ENCODE data around the gene BNIP3. TPM values are rescaled to one million over a fixed set of nuclear protein-coding genes. Genes with fewer than 3 reads are reported as not detected.
A peak's percentile ranks its signal among the peaks of the same experiment; 100 is the strongest.

BNIP3 gene
- total RNA-seq, 1 donor from 2014 or later = 38.9 TPM

DNA sequence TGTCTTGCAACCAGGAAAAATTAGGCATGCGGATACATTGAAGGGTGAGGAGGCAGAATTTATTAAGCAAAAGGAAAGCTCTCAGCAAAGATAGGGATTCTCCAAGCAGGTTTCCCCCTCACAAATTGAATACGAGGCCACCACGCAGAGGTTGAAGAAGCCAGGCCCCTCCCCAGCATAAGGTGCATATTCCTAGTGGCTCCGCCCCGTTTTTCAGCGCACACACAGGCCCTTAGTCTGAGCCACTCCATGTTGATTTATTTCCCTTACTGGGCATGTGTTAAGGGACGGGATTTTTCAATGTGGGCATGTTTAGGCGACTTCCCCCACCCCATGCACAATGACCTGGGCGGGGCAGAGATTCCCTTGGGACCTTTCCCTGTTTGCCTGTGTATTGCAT is 56.0 kb downstream of the BNIP3 start:
- no peak for TF ChIP-seq CTCF (IDR thresholded peaks at IDR 0.05)
- intact Hi-C loops (cut with DNase I) = no loop called here
- DNase-seq = no peak
- H3K9me3 ChIP-seq = peaks cover 10% of the 10 kb centered on the region
- no peak for ATAC-seq
- no peaks in the 10 kb centered on the region for H3K27me3 ChIP-seq (ENCODE audit: low read depth)
- H3K4me3 ChIP-seq = no peak overlapping the region
- no peaks in the 10 kb centered on the region for H3K36me3 ChIP-seq
- H3K27ac ChIP-seq = no peak overlapping the region
- H3K4me1 ChIP-seq = peaks cover 35% of the 10 kb centered on the region

DNA sequence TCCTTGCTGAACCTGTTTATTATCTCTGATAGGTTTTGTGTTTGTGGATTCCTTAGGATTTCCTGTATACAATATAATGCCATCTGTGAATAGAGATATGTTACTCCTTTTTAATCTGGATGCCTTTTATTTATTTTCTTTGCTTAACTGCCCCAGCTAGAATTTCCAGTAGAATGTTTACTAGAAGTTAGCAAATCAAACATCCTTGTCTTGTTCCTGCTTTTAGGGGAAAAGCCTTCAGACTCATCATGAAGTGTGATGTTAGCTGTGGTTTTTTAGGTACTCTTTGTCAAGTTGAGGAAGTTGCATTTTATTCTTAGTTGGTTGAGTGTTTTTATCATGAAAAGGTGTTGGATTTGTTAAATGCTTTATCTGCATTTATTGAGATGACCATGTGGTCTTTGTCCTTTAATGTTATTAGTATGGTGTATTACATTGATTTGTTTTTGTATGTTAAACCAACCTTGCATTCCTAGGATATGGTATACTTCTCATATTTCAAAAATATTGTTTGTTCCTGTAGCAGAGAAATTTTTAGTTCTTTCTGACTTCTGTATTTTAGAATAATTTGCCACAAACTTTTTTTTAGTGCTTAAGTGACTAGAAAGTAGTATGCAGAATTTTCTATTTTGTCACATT is 56.6 kb downstream of the BNIP3 start:
- intact Hi-C loops (cut with DNase I) = no loop called here
- ATAC-seq = no peak
- no peaks in the 10 kb centered on the region for H3K36me3 ChIP-seq

DNA sequence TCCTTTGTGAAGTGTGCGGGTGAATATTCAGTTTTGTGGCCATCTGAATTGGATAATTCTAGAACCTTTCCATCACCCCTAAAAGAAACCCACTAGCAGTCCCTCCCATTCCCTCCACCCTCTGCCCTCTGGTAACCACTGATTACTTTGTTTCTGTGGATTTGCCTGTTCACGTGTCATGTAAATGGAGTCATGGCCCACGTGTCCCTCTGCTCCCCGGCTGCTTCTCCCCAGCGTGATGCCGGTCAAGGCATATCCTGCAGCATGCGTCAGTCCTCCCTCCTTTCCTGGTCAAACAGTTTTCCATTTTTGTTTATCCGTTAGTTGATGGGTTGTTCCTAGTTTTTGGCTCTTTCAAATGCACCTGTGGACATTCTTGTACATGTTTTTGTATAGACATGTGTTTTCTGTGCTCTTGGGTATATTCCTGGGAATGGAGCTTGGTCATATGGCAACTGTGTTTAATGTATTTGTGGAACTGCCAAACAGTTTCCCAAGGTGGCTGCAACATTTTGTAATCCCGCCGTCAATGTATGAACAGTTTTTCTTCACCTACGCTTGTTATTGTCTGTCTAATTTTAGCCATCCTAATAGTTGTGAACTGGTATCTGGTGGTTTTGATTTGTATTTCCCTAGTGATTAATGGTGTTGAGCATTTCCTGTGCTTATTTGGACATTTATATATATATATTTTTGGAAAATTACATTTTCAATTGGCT is 58.5 kb downstream of the BNIP3 start:
- no peak for ATAC-seq
- H3K27me3 ChIP-seq (ENCODE audit: low read depth) = no peaks in the 10 kb centered on the region
- intact Hi-C loops (cut with DNase I) = no loop called here
- no peak for TF ChIP-seq CTCF (IDR thresholded peaks at IDR 0.05)
- no peak overlapping the region for H3K27ac ChIP-seq
- H3K36me3 ChIP-seq = no peaks in the 10 kb centered on the region
- peaks cover 9% of the 10 kb centered on the region for H3K4me1 ChIP-seq
- DNase-seq = no peak
- H3K9me3 ChIP-seq = peaks cover 10% of the 10 kb centered on the region
- H3K4me3 ChIP-seq = no peak overlapping the region

More for the DNA sequence above, 56.6 kb downstream of the BNIP3 start:
- TF ChIP-seq CTCF (IDR thresholded peaks at IDR 0.05) = no peak
- DNase-seq = no peak
- peaks cover 10% of the 10 kb centered on the region for H3K9me3 ChIP-seq
- no peak overlapping the region for H3K4me3 ChIP-seq
- no peak overlapping the region for H3K27ac ChIP-seq
- no peaks in the 10 kb centered on the region for H3K27me3 ChIP-seq (ENCODE audit: low read depth)
- H3K4me1 ChIP-seq = peaks cover 29% of the 10 kb centered on the region

DNA sequence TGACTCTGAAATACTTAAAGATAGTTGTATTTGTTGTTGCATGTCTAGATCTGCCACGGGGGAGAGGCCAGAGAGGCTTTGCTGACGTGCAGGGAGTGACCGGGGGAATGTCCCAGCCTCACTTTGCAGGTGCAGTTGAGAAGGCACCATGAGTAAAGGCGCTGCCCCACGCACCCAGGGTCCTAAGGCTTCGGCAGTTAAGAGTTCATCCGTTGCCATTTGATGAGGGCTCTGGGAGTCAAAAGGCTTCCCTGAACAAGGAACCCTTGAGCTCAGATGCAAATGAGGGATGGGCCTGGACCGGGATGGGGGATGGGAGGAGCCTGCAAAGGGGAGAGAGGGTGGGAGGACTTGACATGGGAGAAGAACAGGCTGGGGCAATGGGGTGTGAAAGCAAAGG is 60.5 kb downstream of the BNIP3 start:
- H3K27ac ChIP-seq = no peak overlapping the region
- H3K4me3 ChIP-seq = no peak overlapping the region
- no peak for TF ChIP-seq CTCF (IDR thresholded peaks at IDR 0.05)
- H3K36me3 ChIP-seq = no peaks in the 10 kb centered on the region
- DNase-seq = no peak
- peaks cover 10% of the 10 kb centered on the region for H3K9me3 ChIP-seq
- H3K4me1 ChIP-seq = no peaks in the 10 kb centered on the region
- peak; percentile 51 to 66 for ATAC-seq
- no peaks in the 10 kb centered on the region for H3K27me3 ChIP-seq (ENCODE audit: low read depth)
- intact Hi-C loops (cut with DNase I) = no loop called here

DNA sequence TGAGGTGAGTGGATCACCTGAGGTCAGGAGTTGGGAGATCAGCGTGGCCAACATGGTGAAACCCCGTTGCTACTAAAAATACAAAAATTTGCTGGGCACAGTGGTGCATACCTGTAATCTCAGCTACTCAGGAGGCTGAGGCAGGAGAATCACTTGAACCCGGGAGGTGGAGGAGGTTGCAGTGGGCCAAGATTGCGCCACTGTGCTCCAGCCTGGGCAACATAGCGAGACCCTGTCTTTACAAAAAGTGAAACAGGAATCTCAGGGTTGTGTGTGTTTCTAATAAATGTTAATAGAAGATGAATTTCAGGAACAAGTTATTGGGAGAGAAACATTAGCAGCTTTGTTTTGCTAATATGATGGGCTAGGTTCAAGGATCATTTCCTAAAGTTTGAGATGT is 61.0 kb downstream of the BNIP3 start:
- ATAC-seq = no peak
- no peak for TF ChIP-seq CTCF (IDR thresholded peaks at IDR 0.05)
- no peaks in the 10 kb centered on the region for H3K27me3 ChIP-seq (ENCODE audit: low read depth)

More for the DNA sequence above, 61.0 kb downstream of the BNIP3 start:
- Histone ChIP-seq H3K4me3 (no peak overlapping the region), H3K27ac (no peak overlapping the region), H3K9me3 (peaks cover 9% of the 10 kb centered on the region), H3K4me1 (no peaks in the 10 kb centered on the region), H3K36me3 (no peaks in the 10 kb centered on the region)
- intact Hi-C loops (cut with DNase I) = no loop called here
- DNase-seq = no peak
